ENCODE data around the gene CCDC185.

- TF ChIP-seq, protein P1, sequence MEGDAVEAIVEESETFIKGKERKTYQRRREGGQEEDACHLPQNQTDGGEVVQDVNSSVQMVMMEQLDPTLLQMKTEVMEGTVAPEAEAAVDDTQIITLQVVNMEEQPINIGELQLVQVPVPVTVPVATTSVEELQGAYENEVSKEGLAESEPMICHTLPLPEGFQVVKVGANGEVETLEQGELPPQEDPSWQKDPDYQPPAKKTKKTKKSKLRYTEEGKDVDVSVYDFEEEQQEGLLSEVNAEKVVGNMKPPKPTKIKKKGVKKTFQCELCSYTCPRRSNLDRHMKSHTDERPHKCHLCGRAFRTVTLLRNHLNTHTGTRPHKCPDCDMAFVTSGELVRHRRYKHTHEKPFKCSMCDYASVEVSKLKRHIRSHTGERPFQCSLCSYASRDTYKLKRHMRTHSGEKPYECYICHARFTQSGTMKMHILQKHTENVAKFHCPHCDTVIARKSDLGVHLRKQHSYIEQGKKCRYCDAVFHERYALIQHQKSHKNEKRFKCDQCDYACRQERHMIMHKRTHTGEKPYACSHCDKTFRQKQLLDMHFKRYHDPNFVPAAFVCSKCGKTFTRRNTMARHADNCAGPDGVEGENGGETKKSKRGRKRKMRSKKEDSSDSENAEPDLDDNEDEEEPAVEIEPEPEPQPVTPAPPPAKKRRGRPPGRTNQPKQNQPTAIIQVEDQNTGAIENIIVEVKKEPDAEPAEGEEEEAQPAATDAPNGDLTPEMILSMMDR (IDR thresholded peaks at IDR 0.05; ENCODE audit: low read length): no peak
- no peak for TF ChIP-seq EZH2 (IDR thresholded peaks at IDR 0.05; ENCODE audit: borderline replicate concordance, low read length)
These were observed 20.0 kb downstream of the CCDC185 start for GRCh38 chr1:223413216-223413615.

Data from OCI-LY1 (cell line).